HepG2 (cell line): ENCODE results near the gene PLD3. TPM values are rescaled to one million over a fixed set of nuclear protein-coding genes. Genes with fewer than 3 reads are reported as not detected.

Experiments
- ATAC-seq: fragments of 200-7000 bp; cut with Tn5 transposase; 3 replicates; pipeline ENCODE4 v1.9.1; 2020; ENCODE audit warnings: mild to moderate bottlenecking, moderate library complexity
- BruUV-seq: library from RNA; stranded (reverse); fragments of 400-500 nt; replicated peaks from 2 replicates; lab custom pipeline; 2021; lab: Mats Ljungman, UMichigan
- CTCF ChIA-PET: fragments of 300-600 bp; formaldehyde crosslinking; extraction: SDS; loops from one replicate; lab custom pipeline; 2021; ENCODE audit warnings: low total read pairs, inconsistent platforms, low intra/inter-chr PET ratio; lab: Yijun Ruan, JAX
- POLR2A ChIA-PET: fragments of 350-600 bp; sonication (Branson Sonifier 250); formaldehyde crosslinking; loops from one replicate; lab custom pipeline; 2020; ENCODE audit warnings: antibody characterized with exemption, inconsistent platforms; lab: Yijun Ruan, JAX
- DNase-seq: peaks from one replicate; pipeline ENCODE4 v3.0.0-alpha.2; 2015; ENCODE audit warnings: low spot score
- FAIRE-seq: peaks from 3 replicates; lab custom pipeline; 2011; peaks lifted over from hg19 to GRCh38; lab: Jason Lieb, UNC
- H2AFZ ChIP-seq: one replicate; pipeline ENCODE4 v1.6.1; 2011; ENCODE audit warnings: low read length, inconsistent platforms
- H3K27ac ChIP-seq: fragments of 300-600 bp; 3 replicates; pipeline ENCODE4 v1.8.0; 2011; ENCODE audit warnings: mixed run types, mild to moderate bottlenecking, mixed read lengths, low read length, inconsistent platforms; ENCODE audit not compliant: insufficient read depth; ENCODE audit errors: extremely low read length
- H3K27me3 ChIP-seq, 2 experiments: fragments of 200-600 bp in 1 of 2; 2 replicates in 1 of 2; 3 replicates in 1 of 2; pipeline versions ENCODE4 v1.6.0 to v1.8.0; 2011; ENCODE audit warnings: low read length in 2 of 2, mild to moderate bottlenecking in 2 of 2, moderate library complexity in 2 of 2, inconsistent platforms in 1 of 2; ENCODE audit not compliant: insufficient read depth in 2 of 2, control insufficient read depth in 1 of 2
- H3K36me3 ChIP-seq, 2 experiments: fragments of 200-600 bp in 1 of 2; replicated peaks in 1 of 2; 2 replicates in 1 of 2; 3 replicates in 1 of 2; pipeline versions ENCODE4 v1.5.1 to v1.8.0; 2011; ENCODE audit warnings: low read length in 2 of 2, inconsistent platforms in 1 of 2; ENCODE audit not compliant: insufficient read depth in 2 of 2, control insufficient read depth in 1 of 2
- H3K4me1 ChIP-seq: 2 replicates; pipeline ENCODE4 v1.5.1; 2012; ENCODE audit warnings: low read length, inconsistent platforms; ENCODE audit not compliant: insufficient read depth
- H3K4me2 ChIP-seq: 2 replicates; pipeline ENCODE4 v1.6.0; 2011; ENCODE audit warnings: low read depth, low read length, inconsistent platforms
- H3K4me3 ChIP-seq, 3 experiments: fragments of 200-600 bp in 1 of 3; sonication (generic), shearing (Covaris generic) in 1 of 3; replicated peaks in 1 of 3; 2 replicates each; pipeline ENCODE4 v1.5.1; 2011 to 2016; ENCODE audit warnings: low read length in 3 of 3, inconsistent platforms in 2 of 3, low read depth in 2 of 3, mild to moderate bottlenecking in 2 of 3, control low read depth in 1 of 3, mixed read lengths in 1 of 3; ENCODE audit not compliant: insufficient read depth in 1 of 3
- H3K79me2 ChIP-seq: one replicate; pipeline ENCODE4 v1.6.1; 2011; ENCODE audit warnings: low read length, inconsistent platforms; ENCODE audit not compliant: insufficient read depth
- H3K9ac ChIP-seq: 2 replicates; pipeline ENCODE4 v1.6.0; 2011; ENCODE audit warnings: mild to moderate bottlenecking, low read depth, low read length, inconsistent platforms; ENCODE audit not compliant: insufficient read depth
- H3K9me3 ChIP-seq: 2 replicates; pipeline ENCODE4 v1.5.1; 2012; ENCODE audit warnings: mild to moderate bottlenecking, low read length
- H4K20me1 ChIP-seq: 2 replicates; pipeline ENCODE4 v1.6.0; 2011; ENCODE audit warnings: inconsistent platforms, mild to moderate bottlenecking, low read length, moderate library complexity; ENCODE audit not compliant: insufficient read depth
- HINFP ChIP-seq: sonication (generic); formaldehyde crosslinking; IDR thresholded peaks from 2 replicates; pipeline ENCODE4 v1.4.0; 2020; ENCODE audit warnings: low read depth, mild to moderate bottlenecking, missing genetic modification reagents
- MLLT10 ChIP-seq: sonication (generic); formaldehyde crosslinking; IDR thresholded peaks from 2 replicates; pipeline ENCODE4 v1.4.0; 2020; ENCODE audit warnings: missing genetic modification reagents
- SSRP1 ChIP-seq: IDR thresholded peaks from 2 replicates; pipeline ENCODE4 v1.6.1; 2016; ENCODE audit warnings: control low read depth
- THRA ChIP-seq: sonication (generic); formaldehyde crosslinking; IDR thresholded peaks from 2 replicates; pipeline ENCODE4 v1.4.0; 2020; ENCODE audit warnings: missing genetic modification reagents, borderline replicate concordance
- WIZ ChIP-seq: sonication (generic); formaldehyde crosslinking; IDR thresholded peaks from 2 replicates; pipeline ENCODE4 v1.5.1; 2020; ENCODE audit warnings: mild to moderate bottlenecking, missing genetic modification reagents
- ZFP90 ChIP-seq: sonication (generic); formaldehyde crosslinking; IDR thresholded peaks from 2 replicates; pipeline ENCODE4 v1.8.0; 2022; ENCODE audit warnings: missing genetic modification reagents, mild to moderate bottlenecking, inconsistent platforms, borderline replicate concordance
- ZNF558 ChIP-seq: sonication (generic); formaldehyde crosslinking; IDR thresholded peaks from 2 replicates; pipeline ENCODE4 v1.9.0; 2022; ENCODE audit warnings: mild to moderate bottlenecking, missing genetic modification reagents, borderline replicate concordance
- WGBS: methylation state at CpG from one replicate; pipeline ENCODE4 v1.1.6; 2017; ENCODE audit warnings: low lambda C conversion rate; 5-methylcytosine and 5-hydroxymethylcytosine counted together
- in situ Hi-C: cut with HindIII; loops from 2 replicates; pipeline ENCODE4 v1.10.0; 2017; ENCODE audit warnings: low pct_unique_long_range_greater_than_20kb; ENCODE audit not compliant: extremely low pct_ligation_motif_present
- intact Hi-C: fragments of 100-400 bp; cut with micrococcal nuclease; formaldehyde crosslinking; loops from one replicate; pipeline ENCODE4 v1.10.0; 2022; ENCODE audit not compliant: unreplicated experiment
- polyA plus RNA-seq, 8 experiments: library from polyadenylated mRNA; depleted of rRNA in 3 of 8; stranded (reverse) in 7 of 8; unstranded in 1 of 8; fragments of >200 nt; fragmentation: Illumina TruSeq in 4 of 8; extraction: Trizol in 4 of 8; gene quantifications; 2 replicates each; pipeline versions ENCODE4 v1.2.1 to v1.2.3, GENCODE V29; 2011 to 2016; ENCODE audit warnings: low read depth in 4 of 8, missing spikeins in 1 of 8, mixed read lengths in 1 of 8; ENCODE audit not compliant: insufficient read depth in 1 of 8
- total RNA-seq, 5 experiments: library from RNA; depleted of rRNA; stranded (reverse); fragments of >200 nt; fragmentation: Illumina TruSeq; extraction: Trizol; gene quantifications; 2 replicates each; pipeline ENCODE4 v1.2.3, GENCODE V29; 2016; ENCODE audit warnings: low read depth in 1 of 5

The PLD3 gene
- total and polyA plus RNA-seq, 2 of the 13 experiments (the other 11 are each of a cell fraction or from before 2014, with no cell fraction given): 45.7 to 164 TPM

GRCh38 chr19:40411125-40411842 lies 62.8 kb downstream of the PLD3 start:
- H3K9me3 ChIP-seq: no peaks in the 10 kb centered on the region
- BruUV-seq: no TSS peak
- no peaks in the 10 kb centered on the region for H3K36me3 ChIP-seq
- peaks cover 45% of the 10 kb centered on the region for H3K4me1 ChIP-seq
- H3K27ac ChIP-seq: no peak overlapping the region
- H3K4me3 ChIP-seq: no peak overlapping the region; a peak in 1 of 6 replicates
- no peak for DNase-seq
- ChIA-PET POLR2A (interaction anchor here (3.6 kb wide), 1 partner anchor 10 kb away, joined by 14 read pairs; no protein-coding TSS in a partner anchor), CTCF (no interaction called here)
- no peak overlapping the region for H2AFZ ChIP-seq
- peak overlapping the region; percentile 21 for H3K4me2 ChIP-seq
- TF ChIP-seq WIZ (CRISPR knock-in tag): no peak
- no peak for TF ChIP-seq HINFP (CRISPR knock-in tag)
- no peak for TF ChIP-seq SSRP1 (CRISPR knock-in tag)
- no peak for TF ChIP-seq ZNF558 (CRISPR knock-in tag)
- TF ChIP-seq THRA: peak; percentile 16; the same call in 1 of the 2 replicates
- no peak for TF ChIP-seq ZFP90 (CRISPR knock-in tag)
- TF ChIP-seq MLLT10 (CRISPR knock-in tag): no peak
- intact Hi-C loops (no loop called here), in situ Hi-C loops (no loop called here)
- 0 out of 2 replicates have a peak overlapping the region, but pooled peaks have one; percentile 1 for H3K9ac ChIP-seq
- H3K79me2 ChIP-seq: no peaks in the 10 kb centered on the region
- H4K20me1 ChIP-seq: no peaks in the 10 kb centered on the region
- FAIRE-seq: no peak
- 2% methylated on average over 9 of the region's 16 CpGs for WGBS
- peak; percentile 42 for ATAC-seq
- peaks cover 2 to 27% of the 10 kb centered on the region in 2 experiments; a peak in 3 of 5 replicates for H3K27me3 ChIP-seq
